ENCODE measurements around the gene SEPHS2. TPM values are rescaled to one million over a fixed set of nuclear protein-coding genes. Genes with fewer than 3 reads are reported as not detected.

Gene SEPHS2
- total and polyA plus RNA-seq, 2 donors (not counting 3 experiments of a cell fraction or from before 2014, with no cell fraction given): 22.9 to 32.8 TPM

DNA sequence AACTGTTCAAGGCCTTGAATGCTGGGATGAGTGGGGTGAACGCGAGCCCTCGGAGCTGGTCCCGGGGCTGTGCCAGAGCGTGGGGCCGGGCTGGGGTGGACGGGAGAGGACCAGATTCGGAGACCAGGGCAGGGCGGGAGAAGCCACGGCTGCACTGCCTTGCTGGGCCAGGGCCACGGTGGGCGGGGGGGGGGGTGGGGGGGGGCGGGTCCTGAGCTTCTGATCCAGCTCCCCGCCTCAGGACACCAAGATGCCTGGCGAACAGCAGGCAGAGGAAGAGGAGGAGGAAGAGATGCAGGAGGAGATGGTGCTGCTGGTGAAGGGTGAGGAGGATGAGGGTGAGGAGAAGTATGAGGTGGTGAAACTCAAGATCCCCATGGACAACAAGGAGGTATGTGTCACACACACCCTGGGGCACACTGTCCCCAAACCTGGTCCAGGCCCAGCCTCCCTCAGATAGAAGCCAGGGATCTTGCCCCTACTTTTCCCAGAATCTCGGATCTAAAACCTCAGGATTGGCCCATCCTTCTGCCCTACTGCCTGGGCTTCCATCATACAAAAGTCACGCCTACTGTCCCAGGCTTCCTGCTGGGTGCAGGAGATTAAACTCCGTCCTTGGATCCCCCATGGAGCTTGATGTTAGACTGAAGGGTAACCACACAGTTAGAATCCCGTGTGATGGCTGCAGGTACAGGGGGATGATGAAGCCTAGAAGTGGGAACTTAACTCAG lies 37.7 kb downstream of the SEPHS2 start:
- Histone ChIP-seq H3K4me2 (ENCODE audit: insufficient read depth, low read length) (peak overlapping the region; percentile 44), H3K27ac (ENCODE audit: insufficient read depth, low read depth, low read length) (peak overlapping the region; percentile 71), H3K27me3 (ENCODE audit: control insufficient read depth in 2 of 2, insufficient read depth in 2 of 2, low read length in 2 of 2) (no peaks in the 10 kb centered on the region), H3K36me3 (ENCODE audit: control insufficient read depth in 2 of 2, extremely low read depth in 1 of 2, insufficient read depth in 2 of 2, low read length in 2 of 2) (peaks cover 2 to 6% of the 10 kb centered on the region in 2 experiments), H3K9me3 (replicated peaks; ENCODE audit: control insufficient read depth, insufficient read depth, low read length) (no peaks in the 10 kb centered on the region), H2AFZ (ENCODE audit: low read depth, low read length) (peak overlapping the region; percentile 67), H3K9ac (replicated peaks; ENCODE audit: extremely low read depth, insufficient read depth, low read length) (peak overlapping the region; percentile 80), H3K4me3 (replicated peaks in 1 of 3; ENCODE audit: insufficient read depth in 1 of 3, low read depth in 1 of 3, low read length in 3 of 3) (peak overlapping the region; percentile 29 to 56 (median 47)), H3K9me1 (replicated peaks; ENCODE audit: control insufficient read depth, extremely low read depth, insufficient read depth, low read length) (no peaks in the 10 kb centered on the region), H3K79me2 (ENCODE audit: control insufficient read depth, insufficient read depth, low read length) (peaks cover 3% of the 10 kb centered on the region), H3K4me1 (ENCODE audit: control insufficient read depth, extremely low read depth, insufficient read depth, low read length) (peaks cover 22% of the 10 kb centered on the region), H4K20me1 (replicated peaks; ENCODE audit: control insufficient read depth, extremely low read depth, insufficient read depth, low read length) (no peaks in the 10 kb centered on the region)
- intact Hi-C loops (cut with micrococcal nuclease) (loop anchor here (2.0 to 10.0 kb wide), 2 partner anchors 13 to 313 kb away; partner anchors contain the start of genes TBX6, YPEL3 and ZNF48), dilution Hi-C loops (cut with MboI; ENCODE audit: extremely low pct_ligation_motif_present, low sequenced_read_pairs) (no loop called here)
- FAIRE-seq: no peak
- ChIA-PET POLR2A (interaction anchor here (0.5 to 1.6 kb wide), 6 partner anchors 10 to 394 kb away, joined by 3 to 7 read pairs (median 5); partner anchors contain the start of genes DCTPP1 and TBC1D10B), CTCF (interaction anchor here (0.6 to 5.3 kb wide), 9 partner anchors 9 to 316 kb away, joined by 3 to 62 read pairs (median 4); partner anchors contain the start of genes DCTPP1 and ZNF48)
- TF ChIP-seq, protein P1, sequence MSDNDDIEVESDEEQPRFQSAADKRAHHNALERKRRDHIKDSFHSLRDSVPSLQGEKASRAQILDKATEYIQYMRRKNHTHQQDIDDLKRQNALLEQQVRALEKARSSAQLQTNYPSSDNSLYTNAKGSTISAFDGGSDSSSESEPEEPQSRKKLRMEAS (IDR thresholded peaks at IDR 0.05; ENCODE audit: insufficient read depth, insufficient read length): no peak
- BruUV-seq (replicated peaks): no TSS peak
- DNase-seq (ENCODE audit: low read depth, low spot score): no peak

DNA sequence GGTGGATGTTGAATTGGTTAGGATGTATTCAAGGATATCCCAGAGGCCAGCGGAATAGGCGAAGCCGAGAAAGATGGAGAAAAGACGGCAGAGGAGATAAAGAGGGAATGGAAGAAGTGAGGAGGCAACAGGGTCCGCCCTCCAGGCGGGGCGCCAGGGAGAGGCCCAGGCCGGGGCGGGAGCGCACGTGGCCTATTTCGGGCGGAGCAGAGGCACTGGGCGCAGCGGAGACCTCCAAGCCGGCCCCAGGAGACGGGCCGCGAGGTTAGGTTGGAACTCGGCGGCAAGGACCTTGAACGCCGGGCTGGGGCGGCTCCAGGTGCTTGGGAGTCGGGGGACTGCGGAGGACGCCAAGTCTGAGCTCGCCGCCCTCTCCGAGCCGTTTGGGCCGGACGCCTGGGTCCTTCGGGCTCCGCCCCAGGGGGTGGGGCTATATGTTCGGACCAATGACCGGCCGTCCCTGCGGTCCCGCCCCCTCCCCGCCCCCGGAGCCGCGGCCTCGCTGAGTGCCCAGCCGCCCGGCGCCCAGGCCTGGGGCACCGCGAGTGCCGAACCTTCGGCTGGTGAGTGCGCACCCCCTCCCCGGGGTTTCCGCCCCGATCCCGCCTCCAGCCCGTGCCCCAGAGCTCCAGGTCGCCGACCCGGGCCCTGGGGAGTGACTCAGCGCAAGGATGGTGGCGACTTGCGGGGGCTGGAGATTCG lies 38.4 kb downstream of the SEPHS2 start, which contains the start of gene ZNF771:
ZNF771 (plus strand) TSS at position 505 of the 702 bp plus-strand sequence. CDS start 448 bp downstream, outside the sequence.
- H3K4me2 ChIP-seq (ENCODE audit: insufficient read depth, low read length): peak within 1 kb of the TSS; percentile 59
- peak within 1 kb of the TSS; percentile 29 to 56 (median 47) for H3K4me3 ChIP-seq (replicated peaks in 1 of 3; ENCODE audit: insufficient read depth in 1 of 3, low read depth in 1 of 3, low read length in 3 of 3)
- FAIRE-seq (peak; percentile 88), DNase-seq (ENCODE audit: low read depth, low spot score) (peak; percentile 88)
- no peaks in the 10 kb centered on the region for H3K9me3 ChIP-seq (replicated peaks; ENCODE audit: control insufficient read depth, insufficient read depth, low read length)
- CTCF ChIA-PET: interaction anchor here (0.8 to 5.3 kb wide), 7 partner anchors 9 to 315 kb away, joined by 3 to 62 read pairs (median 4); partner anchors contain the start of gene ZNF48
- peak within 1 kb of the TSS; percentile 67 for H2AFZ ChIP-seq (ENCODE audit: low read depth, low read length)
- no TSS peak for BruUV-seq (replicated peaks)
- no peaks in the 10 kb centered on the region for H4K20me1 ChIP-seq (replicated peaks; ENCODE audit: control insufficient read depth, extremely low read depth, insufficient read depth, low read length)
- H3K4me1 ChIP-seq (ENCODE audit: control insufficient read depth, extremely low read depth, insufficient read depth, low read length): peaks cover 22% of the 10 kb centered on the region
- H3K79me2 ChIP-seq (ENCODE audit: control insufficient read depth, insufficient read depth, low read length): peaks cover 3% of the 10 kb centered on the region
- dilution Hi-C loops (cut with MboI; ENCODE audit: extremely low pct_ligation_motif_present, low sequenced_read_pairs): no loop called here
- TF ChIP-seq FOS (IDR thresholded peaks at IDR 0.05; ENCODE audit: borderline replicate concordance, insufficient read depth, low read length) (peak; percentile 15), POLR2AphosphoS5 (IDR thresholded peaks at IDR 0.05; ENCODE audit: insufficient read depth, low read depth, low read length) (peak; percentile 91), POLR2A (IDR thresholded peaks at IDR 0.05; ENCODE audit: low read depth, low read length) (peak; percentile 92), JUN (IDR thresholded peaks at IDR 0.05; ENCODE audit: borderline replicate concordance, insufficient read depth, insufficient read length, low read depth) (no peak), MYC (IDR thresholded peaks at IDR 0.05; ENCODE audit: low read depth, low read length) (no peak)
- TF ChIP-seq, protein P1 (IDR thresholded peaks at IDR 0.05; ENCODE audit: insufficient read depth, insufficient read length): peak; percentile 87
- peak within 1 kb of the TSS; percentile 71 for H3K27ac ChIP-seq (ENCODE audit: insufficient read depth, low read depth, low read length)
- H3K36me3 ChIP-seq (ENCODE audit: control insufficient read depth in 2 of 2, extremely low read depth in 1 of 2, insufficient read depth in 2 of 2, low read length in 2 of 2): peaks cover under 1 to 6% of the 10 kb centered on the region in 2 experiments
- intact Hi-C loops (cut with micrococcal nuclease): loop anchor here (10.0 kb wide), 1 partner anchor 312 kb away; the partner anchor contains the start of genes TBX6 and YPEL3
- POLR2A ChIA-PET: interaction anchor here (1.3 to 1.5 kb wide), 4 partner anchors 11 to 56 kb away, joined by 3 to 7 read pairs (median 5); partner anchors contain the start of gene DCTPP1
- H3K9ac ChIP-seq (replicated peaks; ENCODE audit: extremely low read depth, insufficient read depth, low read length): peak within 1 kb of the TSS; percentile 80
- no peaks in the 10 kb centered on the region for H3K9me1 ChIP-seq (replicated peaks; ENCODE audit: control insufficient read depth, extremely low read depth, insufficient read depth, low read length)
- H3K27me3 ChIP-seq (ENCODE audit: control insufficient read depth in 2 of 2, insufficient read depth in 2 of 2, low read length in 2 of 2): no peaks in the 10 kb centered on the region
